Measurements from ENCODE around the gene IQCK.

IQCK gene

GRCh38 chr16:19861133-19861532 lies 143.1 kb downstream of the IQCK start:
- no peak for DNase-seq (ENCODE audit: low read depth)

GRCh38 chr16:19861811-19862327 lies 143.8 kb downstream of the IQCK start:
- DNase-seq (ENCODE audit: low read depth), result no peak

- no peak for DNase-seq (ENCODE audit: low read depth)
Measured at GRCh38 chr16:19863990-19864389, 145.9 kb downstream of the IQCK start.

- no peak for DNase-seq (ENCODE audit: low read depth)
Measured at GRCh38 chr16:19864566-19864965, 146.5 kb downstream of the IQCK start.

GRCh38 chr16:19868421-19868820 lies 150.3 kb downstream of the IQCK start:
- no peak for DNase-seq (ENCODE audit: low read depth)

GRCh38 chr16:19871721-19872120 lies 153.7 kb downstream of the IQCK start:
- no peak for DNase-seq (ENCODE audit: low read depth)

- no peak for DNase-seq (ENCODE audit: low read depth)
Measured at GRCh38 chr16:19872179-19872863, 154.2 kb downstream of the IQCK start.

- no peak for DNase-seq (ENCODE audit: low read depth)
Measured at GRCh38 chr16:19872935-19873334, 154.9 kb downstream of the IQCK start.

- DNase-seq (ENCODE audit: low read depth), result no peak
Measured at GRCh38 chr16:19874026-19874425, 156.0 kb downstream of the IQCK start.

- DNase-seq (ENCODE audit: low read depth), result no peak
Measured at GRCh38 chr16:19874851-19875546, 156.9 kb downstream of the IQCK start.

- DNase-seq (ENCODE audit: low read depth), result no peak
Measured at GRCh38 chr16:19875900-19876299, 157.8 kb downstream of the IQCK start.

GRCh38 chr16:19876501-19877059 lies 158.5 kb downstream of the IQCK start:
- no peak for DNase-seq (ENCODE audit: low read depth)

- no peak for DNase-seq (ENCODE audit: low read depth)
Measured at GRCh38 chr16:19878757-19879156, 160.7 kb downstream of the IQCK start.

GRCh38 chr16:19879241-19879792 lies 161.2 kb downstream of the IQCK start:
- DNase-seq (ENCODE audit: low read depth), result no peak

- DNase-seq (ENCODE audit: low read depth), result no peak
Measured at GRCh38 chr16:19881028-19881427, 163.0 kb downstream of the IQCK start.

- no peak for DNase-seq (ENCODE audit: low read depth)
Measured at GRCh38 chr16:19881783-19882182, 163.7 kb downstream of the IQCK start.

GRCh38 chr16:19882186-19882585 lies 164.1 kb downstream of the IQCK start:
- no peak for DNase-seq (ENCODE audit: low read depth)

GRCh38 chr16:19882646-19883045 lies 164.6 kb downstream of the IQCK start:
- DNase-seq (ENCODE audit: low read depth), result no peak

GRCh38 chr16:19883296-19883965 lies 165.4 kb downstream of the IQCK start:
- DNase-seq (ENCODE audit: low read depth), result no peak

- no peak for DNase-seq (ENCODE audit: low read depth)
Measured at GRCh38 chr16:19883966-19884485, 166.0 kb downstream of the IQCK start.

- DNase-seq (ENCODE audit: low read depth), result no peak
Measured at GRCh38 chr16:19884611-19885450, 166.8 kb downstream of the IQCK start, which contains the start of gene GPRC5B. TSS of gene GPRC5B (minus strand) at chr16:19884848. CDS start at chr16:19872845, 12,003 bp downstream.

Data from stimulated activated CD8-positive, alpha-beta memory T cell treated with anti-CD3 and anti-CD28 coated beads, Interleukin-7, amount 100 ng/mL, for 24 hours (primary cell).